ENCODE results near the gene TBCD. TPM values are rescaled to one million over a fixed set of nuclear protein-coding genes. Genes with fewer than 3 reads are reported as not detected.

TBCD gene
- polyA plus RNA-seq, 1 experiment, result 38.6 TPM

GRCh38 chr17:82890339-82890730 is 138.5 kb downstream of the TBCD start:
- TF ChIP-seq, protein P1, sequence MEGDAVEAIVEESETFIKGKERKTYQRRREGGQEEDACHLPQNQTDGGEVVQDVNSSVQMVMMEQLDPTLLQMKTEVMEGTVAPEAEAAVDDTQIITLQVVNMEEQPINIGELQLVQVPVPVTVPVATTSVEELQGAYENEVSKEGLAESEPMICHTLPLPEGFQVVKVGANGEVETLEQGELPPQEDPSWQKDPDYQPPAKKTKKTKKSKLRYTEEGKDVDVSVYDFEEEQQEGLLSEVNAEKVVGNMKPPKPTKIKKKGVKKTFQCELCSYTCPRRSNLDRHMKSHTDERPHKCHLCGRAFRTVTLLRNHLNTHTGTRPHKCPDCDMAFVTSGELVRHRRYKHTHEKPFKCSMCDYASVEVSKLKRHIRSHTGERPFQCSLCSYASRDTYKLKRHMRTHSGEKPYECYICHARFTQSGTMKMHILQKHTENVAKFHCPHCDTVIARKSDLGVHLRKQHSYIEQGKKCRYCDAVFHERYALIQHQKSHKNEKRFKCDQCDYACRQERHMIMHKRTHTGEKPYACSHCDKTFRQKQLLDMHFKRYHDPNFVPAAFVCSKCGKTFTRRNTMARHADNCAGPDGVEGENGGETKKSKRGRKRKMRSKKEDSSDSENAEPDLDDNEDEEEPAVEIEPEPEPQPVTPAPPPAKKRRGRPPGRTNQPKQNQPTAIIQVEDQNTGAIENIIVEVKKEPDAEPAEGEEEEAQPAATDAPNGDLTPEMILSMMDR (IDR thresholded peaks at IDR 0.05; ENCODE audit: insufficient read depth, low read depth, low read length), result no peak
- ChIA-PET CTCF (no interaction called here), POLR2A (no interaction called here)
- Histone ChIP-seq H3K36me3 (ENCODE audit: control insufficient read depth, insufficient read depth, low read length) (peaks cover 1% of the 10 kb centered on the region; the same call in 1 of the 2 replicates), H3K27me3 (ENCODE audit: control insufficient read depth, insufficient read depth, low read length) (no peaks in the 10 kb centered on the region), H3K4me3 (ENCODE audit: low read depth, low read length) (no peak overlapping the region)
- no peak for DNase-seq (ENCODE audit: low read depth)

DNA sequence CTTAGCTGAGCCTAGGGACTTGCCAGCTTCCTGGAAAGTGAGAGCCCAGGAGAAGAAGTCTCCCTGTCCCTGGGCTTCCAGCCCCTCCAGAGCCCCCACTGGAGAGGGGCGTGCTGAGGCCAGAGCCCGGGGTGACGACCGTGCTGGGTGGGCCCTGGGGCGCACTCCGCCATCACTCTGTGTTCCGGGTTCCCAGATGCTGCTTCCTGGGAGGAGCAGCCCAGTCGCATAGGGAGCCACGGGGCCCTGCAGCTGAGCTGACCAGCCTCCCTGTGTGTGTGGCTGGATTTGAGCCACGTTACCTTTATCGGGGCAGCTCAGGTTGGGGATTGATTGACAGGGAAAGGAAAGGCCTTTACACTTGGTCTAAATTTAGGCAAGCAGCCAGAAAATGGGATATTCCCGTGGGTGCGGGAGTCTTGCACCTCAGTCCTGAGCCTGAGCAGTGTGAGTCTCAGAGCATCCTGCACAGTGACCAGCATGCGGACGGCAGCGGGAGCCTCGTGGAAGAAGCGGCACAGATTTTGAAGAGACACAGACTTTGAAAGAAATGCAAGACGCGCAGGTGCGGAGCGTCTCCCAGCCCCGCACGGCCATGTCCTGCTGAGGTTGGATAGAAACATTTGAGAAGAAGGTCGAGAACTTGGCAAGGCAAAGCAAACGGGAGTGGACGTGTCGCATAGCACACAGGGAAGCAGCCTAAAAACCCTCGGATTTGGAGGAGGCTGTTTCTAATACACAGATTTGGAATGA is 139.2 kb downstream of the TBCD start:
- POLR2A ChIA-PET, result no interaction called here
- no peak overlapping the region for H3K4me3 ChIP-seq (ENCODE audit: low read depth, low read length)
- CTCF ChIA-PET, result no interaction called here
- TF ChIP-seq, protein P1 (IDR thresholded peaks at IDR 0.05; ENCODE audit: insufficient read depth, low read depth, low read length), result no peak
- H3K27me3 ChIP-seq (ENCODE audit: control insufficient read depth, insufficient read depth, low read length), result no peaks in the 10 kb centered on the region
- peaks cover 1% of the 10 kb centered on the region; the same call in 1 of the 2 replicates for H3K36me3 ChIP-seq (ENCODE audit: control insufficient read depth, insufficient read depth, low read length)
- no peak for DNase-seq (ENCODE audit: low read depth)

DNA sequence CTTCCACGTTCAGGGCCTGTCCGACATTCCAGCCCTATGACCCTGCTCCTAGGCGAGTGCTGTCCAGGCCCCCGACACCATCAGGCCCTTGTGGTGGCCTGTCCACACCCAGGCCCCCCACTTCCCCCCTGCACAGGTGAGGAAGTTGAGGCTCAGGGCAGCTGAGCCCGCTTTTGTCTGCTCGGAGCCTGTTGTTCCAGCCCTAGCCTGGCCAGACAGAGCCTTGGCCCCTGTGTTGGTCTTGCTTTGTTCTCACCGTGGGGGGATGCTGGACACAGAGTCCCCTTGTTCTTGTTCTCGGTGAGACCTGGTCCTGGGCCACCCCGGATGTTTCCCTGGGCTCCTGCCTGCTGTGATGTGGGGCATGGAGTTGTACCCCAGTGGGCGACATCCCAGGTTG is 140.0 kb downstream of the TBCD start:
- POLR2A ChIA-PET, result no interaction called here
- Histone ChIP-seq H3K27me3 (ENCODE audit: control insufficient read depth, insufficient read depth, low read length) (no peaks in the 10 kb centered on the region), H3K4me3 (ENCODE audit: low read depth, low read length) (no peak overlapping the region), H3K36me3 (ENCODE audit: control insufficient read depth, insufficient read depth, low read length) (peaks cover 1% of the 10 kb centered on the region; the same call in 1 of the 2 replicates)
- CTCF ChIA-PET, result no interaction called here
- no peak for DNase-seq (ENCODE audit: low read depth)
- TF ChIP-seq, protein P1 (IDR thresholded peaks at IDR 0.05; ENCODE audit: insufficient read depth, low read depth, low read length), result no peak

DNA sequence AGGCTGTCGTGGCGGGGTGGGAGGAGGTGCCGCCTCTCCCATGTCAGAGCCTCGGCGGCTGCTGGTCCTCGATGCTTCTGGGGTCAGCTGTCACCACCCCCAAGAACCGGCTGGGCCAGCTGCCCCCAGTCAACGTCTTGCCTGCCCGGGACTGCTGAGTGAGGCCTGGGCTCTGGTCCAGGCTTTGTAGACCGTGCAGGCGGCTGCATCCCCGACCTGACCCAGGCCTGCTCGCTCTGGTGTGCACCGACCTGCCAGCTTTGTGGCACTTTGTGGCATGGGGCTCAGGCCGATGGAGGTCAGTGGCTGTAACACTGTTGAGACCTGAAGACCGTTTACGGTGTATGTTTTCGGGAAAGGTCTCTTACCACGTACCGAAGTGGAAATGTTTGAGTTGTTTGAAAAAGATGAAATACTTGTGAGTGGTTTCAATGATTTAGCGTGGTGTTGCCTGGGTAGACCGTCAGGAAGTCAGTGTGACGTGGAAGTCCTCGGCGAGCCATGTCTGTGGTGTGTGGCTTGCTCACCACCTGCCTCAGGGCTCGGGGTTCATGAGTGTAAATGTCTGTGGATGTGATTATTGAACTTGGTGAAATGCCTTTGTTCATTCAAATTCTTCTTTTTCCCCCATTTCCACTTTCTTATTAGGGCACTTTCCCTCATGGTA is 141.2 kb downstream of the TBCD start:
- Histone ChIP-seq H3K36me3 (ENCODE audit: control insufficient read depth, insufficient read depth, low read length) (peaks cover 1% of the 10 kb centered on the region; the same call in 1 of the 2 replicates), H3K4me3 (ENCODE audit: low read depth, low read length) (no peak overlapping the region), H3K27me3 (ENCODE audit: control insufficient read depth, insufficient read depth, low read length) (no peaks in the 10 kb centered on the region)
- ChIA-PET POLR2A (no interaction called here), CTCF (interaction anchor here (1.0 to 2.3 kb wide), 4 partner anchors 12 to 118 kb away, joined by 3 to 6 read pairs (median 4); no protein-coding TSS in a partner anchor)
- TF ChIP-seq, protein P1 (IDR thresholded peaks at IDR 0.05; ENCODE audit: insufficient read depth, low read depth, low read length), result no peak
- DNase-seq (ENCODE audit: low read depth), result no peak

- CTCF ChIA-PET, result interaction anchor here (1.0 to 2.3 kb wide), 3 partner anchors 17 to 119 kb away, joined by 3 to 6 read pairs (median 6); no protein-coding TSS in a partner anchor
- Histone ChIP-seq H3K36me3 (ENCODE audit: control insufficient read depth, insufficient read depth, low read length) (peaks cover 1% of the 10 kb centered on the region), H3K4me3 (ENCODE audit: low read depth, low read length) (no peak overlapping the region), H3K27me3 (ENCODE audit: control insufficient read depth, insufficient read depth, low read length) (no peaks in the 10 kb centered on the region)
- POLR2A ChIA-PET, result no interaction called here
- TF ChIP-seq, protein P1 (IDR thresholded peaks at IDR 0.05; ENCODE audit: insufficient read depth, low read depth, low read length), result no peak
- DNase-seq (ENCODE audit: low read depth), result no peak
These were observed 141.9 kb downstream of the TBCD start for GRCh38 chr17:82893779-82894178.
